Heart left ventricle (tissue), 16 donors: Measurements from ENCODE around the gene ADGRB3. TPM values are rescaled to one million over a fixed set of nuclear protein-coding genes. Genes with fewer than 3 reads are reported as not detected.
"Not testable (repeated sequence)": the region's sequence is repeated elsewhere in the genome, so short reads cannot be mapped to it uniquely, and the experiment has no call there.

Experiments used
- ATAC-seq, 4 donors: fragments of 200-7000 bp; cut with Tn5 transposase; one replicate each; pipeline ENCODE4 v1.9.1; 2020 to 2022; ENCODE audit warnings: moderate library complexity in 4 of 4, mild to moderate bottlenecking in 3 of 4, moderate number of reproducible peaks in 1 of 4
- DNase-seq, 5 donors: peaks; one replicate each; pipeline ENCODE4 v3.0.0-alpha.2; 2020
- H3K27ac ChIP-seq, 12 donors: fragments of 200-600 bp; sonication (generic) in 4 of 12; one replicate each; pipeline versions ENCODE4 v1.5.0 to v1.8.0; 2016 to 2022; ENCODE audit warnings: mild to moderate bottlenecking in 2 of 12
- H3K27me3 ChIP-seq, 9 donors: fragments of 200-600 bp; sonication (generic) in 2 of 9; one replicate each; pipeline versions ENCODE4 v1.5.1 to v1.8.0; 2016 to 2022; ENCODE audit warnings: mild to moderate bottlenecking in 3 of 9
- H3K36me3 ChIP-seq, 9 donors: fragments of 200-600 bp; sonication (generic) in 2 of 9; one replicate each; pipeline versions ENCODE4 v1.5.0 to v1.8.0; 2018 to 2022; ENCODE audit warnings: mild to moderate bottlenecking in 2 of 9
- H3K4me1 ChIP-seq, 12 donors: fragments of 200-600 bp; sonication (generic) in 4 of 12; one replicate each; pipeline versions ENCODE4 v1.5.0 to v1.8.0; 2016 to 2022; ENCODE audit warnings: mild to moderate bottlenecking in 3 of 12
- H3K4me3 ChIP-seq, 12 donors: fragments of 200-600 bp; sonication (generic) in 4 of 12; one replicate each; pipeline versions ENCODE4 v1.5.0 to v1.8.0; 2017 to 2022; ENCODE audit warnings: mild to moderate bottlenecking in 9 of 12, moderate library complexity in 4 of 12
- H3K9me3 ChIP-seq, 12 donors: fragments of 200-600 bp; sonication (generic) in 4 of 12; one replicate each; pipeline versions ENCODE4 v1.5.0 to v1.8.0; 2016 to 2022; ENCODE audit warnings: mild to moderate bottlenecking in 1 of 12
- CTCF ChIP-seq, 12 donors: fragments of 200-600 bp; sonication (generic) in 4 of 12; IDR thresholded peaks; one replicate each; pipeline versions ENCODE4 v1.5.0 to v1.8.0; 2018 to 2022; ENCODE audit warnings: antibody characterized with exemption in 12 of 12, mild to moderate bottlenecking in 5 of 12
- POLR2A ChIP-seq, 2 donors: fragments of 450-650 bp; IDR thresholded peaks; one replicate each; pipeline ENCODE4 v1.6.1; 2017; ENCODE audit warnings: antibody characterized with exemption in 2 of 2, mild to moderate bottlenecking in 2 of 2, moderate library complexity in 2 of 2
- WGBS, 4 donors: extraction: QIAGEN DNeasy Blood & Tissue Kit in 2 of 4; methylation state at CpG; one replicate each; pipeline versions ENCODE4 v1.1.5 to v1.1.7; 2013 to 2018; 5-methylcytosine and 5-hydroxymethylcytosine counted together
- intact Hi-C, 10 donors: fragments of 100-400 bp; cut with DNase I; formaldehyde crosslinking; loops; one replicate each; pipeline versions ENCODE4 v1.11.1 to v1.14.2; 2022
- polyA plus RNA-seq, 2 donors: library from polyadenylated mRNA; stranded (reverse); fragments of 200-250 nt; gene quantifications; one replicate each; pipeline ENCODE4 v1.2.3, GENCODE V29; 2013
- total RNA-seq, 9 donors: library from RNA; depleted of rRNA in 2 of 9; stranded (reverse); fragments of >200 nt in 2 of 9; fragmentation: NEBNext Ultra II Directional in 3 of 9; extraction: Animal tissue kit (Norgen Biotek cat#: 25700) in 3 of 9; gene quantifications; one replicate each; pipeline versions ENCODE4 v1.1.0 to v1.2.4, GENCODE V29; 2016 to 2023
- donor health status: ischemic (EF 13 %, LVEDD 7.1; RV severe dilation, severe dysfunction).
- donor health status: healthy with polysubstance abuse.
- donor health status: DM: no; HTN: yes; CAD: no.
- donor health status: DM: no; HTN: no; CAD: no.
- donor health status: ischemic (EF 25% LVEDD 6.9; RV normal size, moderate dysfunction).
- donor health status: ischemic (EF 25% LVEDD 5.7; RV mildly dilated, moderate dysfunction).
- donor health status: healthy.
- donor health status: DM: yes; HTN: yes; CAD: no.
- donor health status: ischemic (EF 35%, LVEDD 5.7; RV mildly dilated, moderate dysfunction).
- donor health status: nonischemic (EF 11% LVEDD 7.7; RV severe dilation, severe dysfunction).
- donor health status: DM: yes; HTN: yes; CAD: no.
- donor health status: PGD.
- donor health status: ischemic (EF 29% LVEDD 5.4; RV normal size, mild dysfunction).
- donor health status: nonischemic (EF 23%, LVEDD 6.1; RV moderate dilation, normal function).

ADGRB3 gene
- total and polyA plus RNA-seq, 11 donors: 0.51 to 2.5 (median 1.1) TPM

GRCh38 chr6:68911334-68911733, 276.3 kb downstream of the ADGRB3 start:
- intact Hi-C loops: no loop called here
- Histone ChIP-seq H3K4me1 (no peaks in the 10 kb centered on the region), H3K36me3 (no peaks in the 10 kb centered on the region), H3K9me3 (no peaks in the 10 kb centered on the region), H3K4me3 (no peak overlapping the region), H3K27ac (peak overlapping the region in 1 of 12 donors; percentile 34), H3K27me3 (no peaks in the 10 kb centered on the region)
- ATAC-seq (no peak), DNase-seq (no peak)
- WGBS, 4 donors: 72 to 87% (median 83%) methylated on average over 3 of the region's 3 CpGs
- TF ChIP-seq CTCF (IDR thresholded peaks at IDR 0.05) (no peak), POLR2A (IDR thresholded peaks at IDR 0.05) (no peak)

GRCh38 chr6:68911811-68912210, 276.7 kb downstream of the ADGRB3 start:
- no peak overlapping the region for H3K27ac ChIP-seq
- H3K4me1 ChIP-seq: no peaks in the 10 kb centered on the region
- ATAC-seq: no peak
- H3K9me3 ChIP-seq: no peaks in the 10 kb centered on the region
- H3K27me3 ChIP-seq: no peaks in the 10 kb centered on the region
- DNase-seq: no peak
- H3K36me3 ChIP-seq: no peaks in the 10 kb centered on the region
- H3K4me3 ChIP-seq: no peak overlapping the region
- no peak for TF ChIP-seq CTCF (IDR thresholded peaks at IDR 0.05)
- TF ChIP-seq POLR2A (IDR thresholded peaks at IDR 0.05): no peak
- intact Hi-C loops: no loop called here

- ATAC-seq, H3K4me3 ChIP-seq, intact Hi-C loops, H3K36me3 ChIP-seq, H3K27me3 ChIP-seq, H3K27ac ChIP-seq, H3K9me3 ChIP-seq, H3K4me1 ChIP-seq, DNase-seq: not testable (repeated sequence)
- WGBS, 4 donors: 91 to 96% (median 94%) methylated on average over 9 of the region's 9 CpGs
These were observed 277.7 kb downstream of the ADGRB3 start for GRCh38 chr6:68912805-68913204.

- TF ChIP-seq CTCF (IDR thresholded peaks at IDR 0.05) (no peak), POLR2A (IDR thresholded peaks at IDR 0.05) (no peak)
- no peaks in the 10 kb centered on the region for H3K36me3 ChIP-seq
- no peaks in the 10 kb centered on the region for H3K4me1 ChIP-seq
- no peak overlapping the region for H3K27ac ChIP-seq
- ATAC-seq (no peak), DNase-seq (no peak)
- H3K4me3 ChIP-seq: no peak overlapping the region
- no peaks in the 10 kb centered on the region for H3K27me3 ChIP-seq
- intact Hi-C loops: no loop called here
- WGBS, 4 donors: 78 to 92% (median 88%) methylated on average over 2 of the region's 2 CpGs
- no peaks in the 10 kb centered on the region for H3K9me3 ChIP-seq
These were observed 280.5 kb downstream of the ADGRB3 start for GRCh38 chr6:68915586-68915985.

- Histone ChIP-seq H3K9me3 (no peaks in the 10 kb centered on the region), H3K36me3 (no peaks in the 10 kb centered on the region), H3K4me1 (no peaks in the 10 kb centered on the region), H3K27me3 (no peaks in the 10 kb centered on the region), H3K27ac (no peak overlapping the region), H3K4me3 (no peak overlapping the region)
- intact Hi-C loops: no loop called here
- no peak for DNase-seq
- ATAC-seq: no peak
- no peak for TF ChIP-seq POLR2A (IDR thresholded peaks at IDR 0.05)
- no peak for TF ChIP-seq CTCF (IDR thresholded peaks at IDR 0.05)
- 67 to 80% (median 75%) methylated on average over 3 of the region's 3 CpGs for WGBS, 4 donors
These were observed 284.5 kb downstream of the ADGRB3 start for GRCh38 chr6:68919537-68919936.
